Left lung (tissue), 14 donors: ENCODE results near the gene DCUN1D5. TPM values are rescaled to one million over a fixed set of nuclear protein-coding genes. Genes with fewer than 3 reads are reported as not detected.

Experiments
- ATAC-seq: fragments of 200-7000 bp; cut with Tn5 transposase; one replicate; pipeline ENCODE4 v1.9.1; 2020; ENCODE audit warnings: moderate library complexity
- DNase-seq, 4 donors: peaks; one replicate each; pipeline ENCODE4 v3.0.0-alpha.2; 2013 to 2020
- H3K27ac ChIP-seq, 2 donors: fragments of 200-600 bp; sonication (generic) in 1 of 2; one replicate each; pipeline versions ENCODE4 v1.5.0 to v1.8.0; 2020 to 2021
- H3K27me3 ChIP-seq, 2 donors: fragments of 200-600 bp; sonication (generic) in 1 of 2; one replicate each; pipeline versions ENCODE4 v1.5.0 to v1.8.0; 2020 to 2021
- H3K36me3 ChIP-seq, 2 donors: fragments of 200-600 bp; sonication (generic) in 1 of 2; one replicate each; pipeline versions ENCODE4 v1.5.0 to v1.8.0; 2020 to 2021
- H3K4me1 ChIP-seq, 2 donors: fragments of 200-600 bp; one replicate each; pipeline ENCODE4 v1.8.0; 2021
- H3K4me3 ChIP-seq, 2 donors: fragments of 200-600 bp; sonication (generic) in 1 of 2; one replicate each; pipeline versions ENCODE4 v1.5.0 to v1.8.0; 2020 to 2021; ENCODE audit warnings: mild to moderate bottlenecking in 1 of 2
- H3K9me3 ChIP-seq, 2 donors: fragments of 200-600 bp; sonication (generic) in 1 of 2; one replicate each; pipeline versions ENCODE4 v1.5.0 to v1.8.0; 2020 to 2021
- intact Hi-C, 2 donors: fragments of 100-400 bp; cut with DNase I; formaldehyde crosslinking; loops; one replicate each; pipeline versions ENCODE4 v1.11.2 to v1.14.2; 2022
- long read RNA-seq, 12 donors: library from polyadenylated mRNA in 2 of 12; unstranded in 2 of 12; transcript quantifications; one replicate each; pipeline ENCODE4 v2.0.0 and lab custom pipeline, GENCODE V29; 2019 to 2026
- polyA plus RNA-seq, 6 donors: library from polyadenylated mRNA; unstranded; fragments of 120-200 nt; gene quantifications; one replicate each; pipeline ENCODE4 v1.2.1, GENCODE V29; 2013; ENCODE audit not compliant: insufficient read length in 6 of 6
- total RNA-seq, 2 donors: library from RNA; stranded (reverse); fragmentation: NEBNext Ultra II Directional; extraction: Animal tissue kit (Norgen Biotek cat#: 25700); gene quantifications; one replicate each; pipeline ENCODE4 v1.2.1, GENCODE V29; 2021
- TF ChIP-seq, protein P1 (sequence below), 2 donors: fragments of 200-600 bp; sonication (generic) in 1 of 2; IDR thresholded peaks; one replicate each; pipeline versions ENCODE4 v1.5.0 to v1.8.0; 2021; ENCODE audit warnings: antibody characterized with exemption in 2 of 2
- donor health status: DM: no; HTN: yes; CAD: no.
- donor health status: DM: no; HTN: no; CAD: no.

DCUN1D5 gene
- 10 to 100 TPM; 23.8 to 23.9 TPM for total RNA-seq
- polyA plus RNA-seq = 10 to 100 TPM; 32.6 to 38.3 (median 36.4) TPM
- long read RNA-seq, donor 1, transcript DCUN1D5-201 (8 exons, 1,337 nt) = major isoform, 13 of 19 reads
- long read RNA-seq, donor 1, partial matches to known transcripts = 5 of 19 reads
- long read RNA-seq, donor 1, other reads (novel, unspliced or antisense) = 0 of 19 reads
- long read RNA-seq, donor 2, transcript DCUN1D5-201 (8 exons, 1,337 nt) = major isoform, 16 of 28 reads
- long read RNA-seq, donor 2, partial matches to known transcripts = 7 of 28 reads
- long read RNA-seq, donor 2, other reads (novel, unspliced or antisense) = 5 of 28 reads
- long read RNA-seq, donor 3, transcript DCUN1D5-201 (8 exons, 1,337 nt) = major isoform, 15 of 16 reads
- long read RNA-seq, donor 3, partial matches to known transcripts = 0 of 16 reads
- long read RNA-seq, donor 3, other reads (novel, unspliced or antisense) = 0 of 16 reads
- long read RNA-seq, donor 4, transcript DCUN1D5-201 (8 exons, 1,337 nt) = major isoform, 33 of 48 reads
- long read RNA-seq, donor 4, partial matches to known transcripts = 5 of 48 reads
- long read RNA-seq, donor 4, other reads (novel, unspliced or antisense) = 9 of 48 reads
- long read RNA-seq, donor 5, transcript DCUN1D5-201 (8 exons, 1,337 nt) = major isoform, 8 of 11 reads
- long read RNA-seq, donor 5, partial matches to known transcripts = 0 of 11 reads
- long read RNA-seq, donor 5, other reads (novel, unspliced or antisense) = 0 of 11 reads
- long read RNA-seq, donor 6, transcript DCUN1D5-201 (8 exons, 1,337 nt) = major isoform, 19 of 19 reads
- long read RNA-seq, donor 6, partial matches to known transcripts = 0 of 19 reads
- long read RNA-seq, donor 6, other reads (novel, unspliced or antisense) = 0 of 19 reads
- long read RNA-seq, donor 7, transcript DCUN1D5-201 (8 exons, 1,337 nt) = major isoform, 7 of 7 reads
- long read RNA-seq, donor 7, partial matches to known transcripts = 0 of 7 reads
- long read RNA-seq, donor 7, other reads (novel, unspliced or antisense) = 0 of 7 reads
- long read RNA-seq, donor 8, transcript DCUN1D5-201 (8 exons, 1,337 nt) = major isoform, 7 of 9 reads
- long read RNA-seq, donor 8, partial matches to known transcripts = 0 of 9 reads
- long read RNA-seq, donor 8, other reads (novel, unspliced or antisense) = 0 of 9 reads
- long read RNA-seq, donor 9 = 0 reads
- long read RNA-seq, donor 10, transcript DCUN1D5-201 (8 exons, 1,337 nt) = major isoform, 37 of 51 reads
- long read RNA-seq, donor 10, partial matches to known transcripts = 2 of 51 reads
- long read RNA-seq, donor 10, other reads (novel, unspliced or antisense) = 9 of 51 reads
- long read RNA-seq, donor 11, transcript DCUN1D5-201 (8 exons, 1,337 nt) = major isoform, 12 of 20 reads
- long read RNA-seq, donor 11, partial matches to known transcripts = 8 of 20 reads
- long read RNA-seq, donor 11, other reads (novel, unspliced or antisense) = 0 of 20 reads
- long read RNA-seq, donor 12, transcript DCUN1D5-201 (8 exons, 1,337 nt) = major isoform, 8 of 8 reads
- long read RNA-seq, donor 12, partial matches to known transcripts = 0 of 8 reads
- long read RNA-seq, donor 12, other reads (novel, unspliced or antisense) = 0 of 8 reads

GRCh38 chr11:103091801-103092524 is at the start of gene DCUN1D5:
Gene DCUN1D5 (minus strand): TSS chr11:103092160. CDS start chr11:103091872, 288 bp downstream.
- Histone ChIP-seq H3K9me3 (no peaks in the 10 kb centered on the region), H3K4me1 (peaks cover 11 to 30% of the 10 kb centered on the region in 2 donors), H3K4me3 (peak within 1 kb of the TSS; percentile 91 to 97), H3K27me3 (peaks cover 0 to 37% of the 10 kb centered on the region in 2 donors), H3K36me3 (peaks cover 0 to 6% of the 10 kb centered on the region in 2 donors), H3K27ac (peak within 1 kb of the TSS; percentile 82 to 85)
- DNase-seq (peak; percentile 91 to 99 (median 97)), ATAC-seq (peak; percentile 99)
- TF ChIP-seq, protein P1, sequence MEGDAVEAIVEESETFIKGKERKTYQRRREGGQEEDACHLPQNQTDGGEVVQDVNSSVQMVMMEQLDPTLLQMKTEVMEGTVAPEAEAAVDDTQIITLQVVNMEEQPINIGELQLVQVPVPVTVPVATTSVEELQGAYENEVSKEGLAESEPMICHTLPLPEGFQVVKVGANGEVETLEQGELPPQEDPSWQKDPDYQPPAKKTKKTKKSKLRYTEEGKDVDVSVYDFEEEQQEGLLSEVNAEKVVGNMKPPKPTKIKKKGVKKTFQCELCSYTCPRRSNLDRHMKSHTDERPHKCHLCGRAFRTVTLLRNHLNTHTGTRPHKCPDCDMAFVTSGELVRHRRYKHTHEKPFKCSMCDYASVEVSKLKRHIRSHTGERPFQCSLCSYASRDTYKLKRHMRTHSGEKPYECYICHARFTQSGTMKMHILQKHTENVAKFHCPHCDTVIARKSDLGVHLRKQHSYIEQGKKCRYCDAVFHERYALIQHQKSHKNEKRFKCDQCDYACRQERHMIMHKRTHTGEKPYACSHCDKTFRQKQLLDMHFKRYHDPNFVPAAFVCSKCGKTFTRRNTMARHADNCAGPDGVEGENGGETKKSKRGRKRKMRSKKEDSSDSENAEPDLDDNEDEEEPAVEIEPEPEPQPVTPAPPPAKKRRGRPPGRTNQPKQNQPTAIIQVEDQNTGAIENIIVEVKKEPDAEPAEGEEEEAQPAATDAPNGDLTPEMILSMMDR (IDR thresholded peaks at IDR 0.05) = no peak
- intact Hi-C loops = no loop called here

GRCh38 chr11:103125462-103125861 is 33.5 kb upstream of the DCUN1D5 start:
- Histone ChIP-seq H3K4me1 (no peaks in the 10 kb centered on the region), H3K27ac (no peak overlapping the region), H3K9me3 (no peaks in the 10 kb centered on the region), H3K27me3 (no peaks in the 10 kb centered on the region), H3K4me3 (no peak overlapping the region), H3K36me3 (peaks cover 0 to 8% of the 10 kb centered on the region in 2 donors)
- ATAC-seq (no peak), DNase-seq (no peak)
- intact Hi-C loops = no loop called here
- TF ChIP-seq, protein P1 (IDR thresholded peaks at IDR 0.05) = no peak

GRCh38 chr11:103114836-103115235 is 22.9 kb upstream of the DCUN1D5 start:
- no peak overlapping the region for H3K4me3 ChIP-seq
- no peak overlapping the region for H3K27ac ChIP-seq
- no peaks in the 10 kb centered on the region for H3K36me3 ChIP-seq
- no peak for DNase-seq
- TF ChIP-seq, protein P1 (IDR thresholded peaks at IDR 0.05) = no peak
- H3K4me1 ChIP-seq = peaks cover 0 to 4% of the 10 kb centered on the region in 2 donors
- ATAC-seq = no peak
- no peaks in the 10 kb centered on the region for H3K9me3 ChIP-seq
- no peaks in the 10 kb centered on the region for H3K27me3 ChIP-seq
- intact Hi-C loops = no loop called here

DNA sequence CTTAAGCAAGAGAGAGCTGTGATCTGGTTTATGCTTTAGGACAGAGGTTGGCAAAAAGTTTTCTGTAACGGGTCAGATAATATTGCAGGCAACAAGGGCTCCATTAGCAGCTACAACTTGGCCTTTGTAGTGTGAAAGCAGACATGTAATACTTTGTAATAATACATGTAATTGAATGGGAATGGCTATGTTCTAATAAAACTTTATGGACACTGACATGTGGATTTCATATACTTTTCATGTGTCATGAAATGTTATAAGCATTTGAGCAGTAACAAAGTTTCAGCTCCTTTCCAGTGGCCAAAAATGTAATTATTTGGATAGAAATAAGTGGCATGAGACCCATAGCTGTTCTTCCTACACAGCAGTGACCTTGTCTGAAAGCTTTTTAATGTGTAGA is 20.4 kb upstream of the DCUN1D5 start:
- no peak for ATAC-seq
- peaks cover 0 to 14% of the 10 kb centered on the region in 2 donors for H3K4me1 ChIP-seq
- no peaks in the 10 kb centered on the region for H3K27me3 ChIP-seq
- no peak for DNase-seq
- intact Hi-C loops = no loop called here
- H3K4me3 ChIP-seq = no peak overlapping the region
- H3K27ac ChIP-seq = no peak overlapping the region
- H3K36me3 ChIP-seq = no peaks in the 10 kb centered on the region
- TF ChIP-seq, protein P1 (IDR thresholded peaks at IDR 0.05) = no peak
- H3K9me3 ChIP-seq = no peaks in the 10 kb centered on the region
